CD14-positive monocyte (primary cell): ENCODE data around the gene NAP1L4. TPM values are rescaled to one million over a fixed set of nuclear protein-coding genes. Genes with fewer than 3 reads are reported as not detected.

Experiments
- DNase-seq, 3 donors: peaks; one replicate each; pipeline ENCODE4 v3.0.0-alpha.2; 2011 to 2022
- H2AFZ ChIP-seq: 2 replicates; pipeline ENCODE4 v1.6.0; 2012; ENCODE audit warnings: mild to moderate bottlenecking, low read depth, low read length, inconsistent platforms; ENCODE audit not compliant: insufficient read depth, poor library complexity, severe bottlenecking
- H3K27ac ChIP-seq, 2 donors: 1 replicate in 1 of 2; 2 replicates in 1 of 2; pipeline ENCODE4 v1.5.1; 2012 to 2013; ENCODE audit warnings: low read length in 2 of 2, control low read depth in 1 of 2, inconsistent platforms in 1 of 2, low read depth in 1 of 2, mild to moderate bottlenecking in 1 of 2
- H3K27me3 ChIP-seq, 2 donors: one replicate each; pipeline versions ENCODE4 v1.6.0 to v1.6.1; 2011 to 2013; ENCODE audit warnings: low read length in 2 of 2; ENCODE audit not compliant: control insufficient read depth in 2 of 2, insufficient read depth in 2 of 2
- H3K36me3 ChIP-seq, 2 donors: replicated peaks in 1 of 2; 1 replicate in 1 of 2; 2 replicates in 1 of 2; pipeline versions ENCODE4 v1.5.1 to v1.6.1; 2012 to 2013; ENCODE audit warnings: low read length in 2 of 2, control low read depth in 1 of 2, inconsistent platforms in 1 of 2, mild to moderate bottlenecking in 1 of 2; ENCODE audit not compliant: insufficient read depth in 2 of 2, control insufficient read depth in 1 of 2
- H3K4me1 ChIP-seq, 2 donors: 1 replicate in 1 of 2; 2 replicates in 1 of 2; pipeline versions ENCODE4 v1.5.1 to v1.6.1; 2012 to 2013; ENCODE audit warnings: low read length in 2 of 2, control low read depth in 1 of 2, inconsistent platforms in 1 of 2, mild to moderate bottlenecking in 1 of 2, moderate library complexity in 1 of 2; ENCODE audit not compliant: insufficient read depth in 2 of 2, control insufficient read depth in 1 of 2
- H3K4me2 ChIP-seq: replicated peaks from 2 replicates; pipeline ENCODE3; 2012; ENCODE audit warnings: low read length, moderate library complexity, mild to moderate bottlenecking; ENCODE audit not compliant: poor library complexity, severe bottlenecking; ENCODE audit errors: extremely low read depth
- H3K4me3 ChIP-seq, 3 experiments: fragments of 200-600 bp in 1 of 3; sonication (generic) in 1 of 3; replicated peaks in 1 of 3; 1 replicate in 2 of 3; 2 replicates in 1 of 3; pipeline ENCODE4 v1.5.1; 2011 to 2013; ENCODE audit warnings: low read length in 3 of 3, mild to moderate bottlenecking in 3 of 3, control low read depth in 2 of 3, low read depth in 2 of 3, inconsistent platforms in 1 of 3, moderate library complexity in 1 of 3
- H3K79me2 ChIP-seq: 2 replicates; pipeline ENCODE4 v1.6.0; 2012; ENCODE audit warnings: mild to moderate bottlenecking, control low read depth, inconsistent platforms, low read length, moderate library complexity; ENCODE audit not compliant: insufficient read depth
- H3K9ac ChIP-seq: 2 replicates; pipeline ENCODE4 v1.6.0; 2017; ENCODE audit warnings: low read length, mild to moderate bottlenecking; ENCODE audit not compliant: insufficient read depth, poor library complexity, severe bottlenecking
- H3K9me3 ChIP-seq, 2 donors: replicated peaks in 1 of 2; 1 replicate in 1 of 2; 2 replicates in 1 of 2; pipeline versions ENCODE4 v1.5.1 to v1.6.1; 2012 to 2013; ENCODE audit warnings: low read length in 2 of 2, control low read depth in 1 of 2; ENCODE audit not compliant: control insufficient read depth in 1 of 2, insufficient read depth in 1 of 2
- H4K20me1 ChIP-seq: 2 replicates; pipeline ENCODE4 v1.6.0; 2012; ENCODE audit warnings: mild to moderate bottlenecking, low read length, control low read depth, moderate library complexity; ENCODE audit not compliant: insufficient read depth
- H3K27ac Mint-ChIP-seq, 7 donors: one replicate each; pipeline ENCODE4 v1.8.0; 2020; ENCODE audit warnings: mild to moderate bottlenecking in 7 of 7, mixed read lengths in 7 of 7, moderate library complexity in 6 of 7, inconsistent platforms in 2 of 7
- H3K27me3 Mint-ChIP-seq, 3 donors: one replicate each; pipeline ENCODE4 v1.8.0; 2021 to 2022; ENCODE audit warnings: low read depth in 3 of 3, mild to moderate bottlenecking in 3 of 3, mixed read lengths in 3 of 3, moderate library complexity in 3 of 3, inconsistent platforms in 1 of 3
- H3K36me3 Mint-ChIP-seq, 2 donors: one replicate each; pipeline ENCODE4 v1.8.0; 2020; ENCODE audit warnings: mixed read lengths in 2 of 2, inconsistent platforms in 1 of 2, mild to moderate bottlenecking in 1 of 2
- H3K4me1 Mint-ChIP-seq: one replicate; pipeline ENCODE4 v1.8.0; 2020; ENCODE audit warnings: mild to moderate bottlenecking, mixed read lengths
- H3K4me3 Mint-ChIP-seq, 2 donors: one replicate each; pipeline ENCODE4 v1.8.0; 2020; ENCODE audit warnings: mild to moderate bottlenecking in 2 of 2, mixed read lengths in 2 of 2, moderate library complexity in 1 of 2
- H3K9me3 Mint-ChIP-seq, 7 donors: one replicate each; pipeline ENCODE4 v1.8.0; 2020 to 2022; ENCODE audit warnings: mixed read lengths in 7 of 7, mild to moderate bottlenecking in 6 of 7, moderate library complexity in 6 of 7, inconsistent platforms in 2 of 7
- CTCF ChIP-seq: fragments of 200-600 bp; IDR thresholded peaks from one replicate; pipeline ENCODE4 v1.8.0; 2022; ENCODE audit warnings: antibody characterized with exemption, mild to moderate bottlenecking
- WGBS: methylation state at CpG from one replicate; pipeline ENCODE4 v1.1.5; 2013; ENCODE audit warnings: missing lambda C conversion rate; ENCODE audit not compliant: insufficient coverage; 5-methylcytosine and 5-hydroxymethylcytosine counted together
- intact Hi-C, 2 donors: fragments of 100-400 bp; cut with micrococcal nuclease; formaldehyde crosslinking; loops; one replicate each; pipeline versions ENCODE4 v1.15.0 to v1.15.1; 2023
- polyA plus RNA-seq, 3 donors: library from polyadenylated mRNA; depleted of rRNA in 1 of 3; unstranded in 2 of 3; stranded (reverse) in 1 of 3; fragments of 300-500 nt in 2 of 3; fragments of >200 nt in 1 of 3; fragmentation: Illumina TruSeq in 2 of 3; gene quantifications; 1 replicate in 2 of 3; 2 replicates in 1 of 3; pipeline ENCODE4 v1.2.3, GENCODE V29; 2012 to 2021

The NAP1L4 gene
- polyA plus RNA-seq, 3 donors: 42.1 to 44.9 (median 44.9) TPM

GRCh38 chr11:3026803-3027202 lies 34.7 kb upstream of the NAP1L4 start:
- Histone ChIP-seq H3K36me3 (peaks cover 39 to 55% of the 10 kb centered on the region in 2 donors), H3K27me3 (no peaks in the 10 kb centered on the region), H3K27ac (no peak overlapping the region), H3K4me3 (no peak overlapping the region), H3K4me2 (no peak overlapping the region), H3K79me2 (peaks cover 11% of the 10 kb centered on the region), H4K20me1 (peaks cover 19% of the 10 kb centered on the region), H3K9ac (no peak overlapping the region), H3K4me1 (peaks cover 47 to 49% of the 10 kb centered on the region in 2 donors), H2AFZ (no peak overlapping the region), H3K9me3 (no peaks in the 10 kb centered on the region)
- Mint-ChIP-seq H3K36me3 (peaks cover 54 to 58% of the 10 kb centered on the region in 2 donors), H3K27ac (no peak overlapping the region), H3K4me1 (peaks cover 48% of the 10 kb centered on the region), H3K9me3 (no peaks in the 10 kb centered on the region), H3K27me3 (peaks cover 0 to 1% (median 0%) of the 10 kb centered on the region in 3 donors), H3K4me3 (no peak overlapping the region)
- no peak for DNase-seq
- intact Hi-C loops: no loop called here
- WGBS: over 99% methylated on average over 8 of the region's 8 CpGs
- no peak for TF ChIP-seq CTCF

- H3K9me3 Mint-ChIP-seq: no peaks in the 10 kb centered on the region
- peak overlapping the region; percentile 76 to 77 for H3K27ac ChIP-seq
Measured at GRCh38 chr11:3022982-3023381, 30.9 kb upstream of the NAP1L4 start.

More at GRCh38 chr11:3022982-3023381, 30.9 kb upstream of the NAP1L4 start:
- DNase-seq: peak in 1 of 3 donors; percentile 35
- no peak for TF ChIP-seq CTCF
- WGBS: 81% methylated on average over 4 of the region's 4 CpGs
- Histone ChIP-seq H3K9me3 (no peaks in the 10 kb centered on the region), H3K4me1 (peaks cover 28 to 33% of the 10 kb centered on the region in 2 donors), H2AFZ (no peak overlapping the region), H3K36me3 (peaks cover 47 to 67% of the 10 kb centered on the region in 2 donors), H3K4me3 (peak overlapping the region in 1 of 3 experiments; percentile 61), H3K4me2 (peak overlapping the region; percentile 57), H3K79me2 (no peaks in the 10 kb centered on the region), H3K9ac (no peak overlapping the region), H3K27me3 (no peaks in the 10 kb centered on the region), H4K20me1 (peaks cover 5% of the 10 kb centered on the region)
- Mint-ChIP-seq H3K4me1 (peaks cover 31% of the 10 kb centered on the region), H3K27ac (peak overlapping the region; percentile 85 to 93 (median 91)), H3K27me3 (peaks cover 0 to 1% (median 0%) of the 10 kb centered on the region in 3 donors), H3K4me3 (peak overlapping the region in 1 of 2 donors; percentile 91), H3K36me3 (peaks cover 63 to 71% of the 10 kb centered on the region in 2 donors)
- intact Hi-C loops: loop anchor here in 1 of 2 donors (1.0 kb wide), 1 partner anchor 31 kb away; the partner anchor contains the start of gene NAP1L4
